ENCODE data around the gene ENHO. TPM values are rescaled to one million over a fixed set of nuclear protein-coding genes. Genes with fewer than 3 reads are reported as not detected.

Gene ENHO
- total and polyA plus RNA-seq, 2 experiments from 2014 or later = 1.5 to 9.4 TPM

DNA sequence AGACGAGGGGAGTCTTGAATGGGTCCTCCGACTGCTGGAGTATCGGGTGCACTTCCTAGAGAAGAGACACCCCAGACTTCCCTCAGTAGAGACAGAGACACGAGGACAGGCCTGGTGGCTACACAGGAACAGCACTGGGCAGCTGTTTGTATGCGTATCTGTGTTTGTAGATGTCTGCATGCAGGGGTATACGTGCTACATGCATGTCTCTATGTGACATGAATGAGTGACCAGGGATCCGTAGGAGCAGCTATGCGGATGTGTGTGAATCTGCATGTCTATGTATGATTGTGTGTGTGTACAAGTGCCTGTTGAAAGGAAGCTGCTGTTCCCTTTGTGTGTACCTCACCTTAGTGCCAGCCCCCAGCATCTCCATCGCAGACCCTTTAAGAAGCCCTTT lies 35.6 kb upstream of the ENHO start:
- Histone ChIP-seq H3K4me1 (ENCODE audit: insufficient read depth) (peaks cover 40% of the 10 kb centered on the region), H3K9me2 (replicated peaks; ENCODE audit: insufficient read depth) (no peaks in the 10 kb centered on the region), H3K27ac (no peak overlapping the region), H3K4me3 (no peak overlapping the region), H4K20me1 (ENCODE audit: insufficient read depth, poor library complexity, severe bottlenecking) (no peaks in the 10 kb centered on the region), H3K27me3 (no peaks in the 10 kb centered on the region), H2AFZ (no peak overlapping the region), H3K9me3 (ENCODE audit: low read depth) (no peaks in the 10 kb centered on the region), H3K4me2 (no peak overlapping the region), H3K79me2 (no peaks in the 10 kb centered on the region), H3K36me3 (replicated peaks; ENCODE audit: insufficient read depth, low read depth) (no peaks in the 10 kb centered on the region)
- TF ChIP-seq, protein P1, sequence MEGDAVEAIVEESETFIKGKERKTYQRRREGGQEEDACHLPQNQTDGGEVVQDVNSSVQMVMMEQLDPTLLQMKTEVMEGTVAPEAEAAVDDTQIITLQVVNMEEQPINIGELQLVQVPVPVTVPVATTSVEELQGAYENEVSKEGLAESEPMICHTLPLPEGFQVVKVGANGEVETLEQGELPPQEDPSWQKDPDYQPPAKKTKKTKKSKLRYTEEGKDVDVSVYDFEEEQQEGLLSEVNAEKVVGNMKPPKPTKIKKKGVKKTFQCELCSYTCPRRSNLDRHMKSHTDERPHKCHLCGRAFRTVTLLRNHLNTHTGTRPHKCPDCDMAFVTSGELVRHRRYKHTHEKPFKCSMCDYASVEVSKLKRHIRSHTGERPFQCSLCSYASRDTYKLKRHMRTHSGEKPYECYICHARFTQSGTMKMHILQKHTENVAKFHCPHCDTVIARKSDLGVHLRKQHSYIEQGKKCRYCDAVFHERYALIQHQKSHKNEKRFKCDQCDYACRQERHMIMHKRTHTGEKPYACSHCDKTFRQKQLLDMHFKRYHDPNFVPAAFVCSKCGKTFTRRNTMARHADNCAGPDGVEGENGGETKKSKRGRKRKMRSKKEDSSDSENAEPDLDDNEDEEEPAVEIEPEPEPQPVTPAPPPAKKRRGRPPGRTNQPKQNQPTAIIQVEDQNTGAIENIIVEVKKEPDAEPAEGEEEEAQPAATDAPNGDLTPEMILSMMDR (IDR thresholded peaks at IDR 0.05; ENCODE audit: poor library complexity) = no peak
- TF ChIP-seq EZH2 (IDR thresholded peaks at IDR 0.05; ENCODE audit: borderline replicate concordance) (no peak), EZH2phosphoT487 (IDR thresholded peaks at IDR 0.05; ENCODE audit: low read depth, severe bottlenecking, unreplicated experiment) (no peak)
- no peak for DNase-seq (ENCODE audit: low spot score)
- WGBS (ENCODE audit: low lambda C conversion rate, missing lambda C conversion rate) = 91% methylated on average over 9 of the region's 9 CpGs

DNA sequence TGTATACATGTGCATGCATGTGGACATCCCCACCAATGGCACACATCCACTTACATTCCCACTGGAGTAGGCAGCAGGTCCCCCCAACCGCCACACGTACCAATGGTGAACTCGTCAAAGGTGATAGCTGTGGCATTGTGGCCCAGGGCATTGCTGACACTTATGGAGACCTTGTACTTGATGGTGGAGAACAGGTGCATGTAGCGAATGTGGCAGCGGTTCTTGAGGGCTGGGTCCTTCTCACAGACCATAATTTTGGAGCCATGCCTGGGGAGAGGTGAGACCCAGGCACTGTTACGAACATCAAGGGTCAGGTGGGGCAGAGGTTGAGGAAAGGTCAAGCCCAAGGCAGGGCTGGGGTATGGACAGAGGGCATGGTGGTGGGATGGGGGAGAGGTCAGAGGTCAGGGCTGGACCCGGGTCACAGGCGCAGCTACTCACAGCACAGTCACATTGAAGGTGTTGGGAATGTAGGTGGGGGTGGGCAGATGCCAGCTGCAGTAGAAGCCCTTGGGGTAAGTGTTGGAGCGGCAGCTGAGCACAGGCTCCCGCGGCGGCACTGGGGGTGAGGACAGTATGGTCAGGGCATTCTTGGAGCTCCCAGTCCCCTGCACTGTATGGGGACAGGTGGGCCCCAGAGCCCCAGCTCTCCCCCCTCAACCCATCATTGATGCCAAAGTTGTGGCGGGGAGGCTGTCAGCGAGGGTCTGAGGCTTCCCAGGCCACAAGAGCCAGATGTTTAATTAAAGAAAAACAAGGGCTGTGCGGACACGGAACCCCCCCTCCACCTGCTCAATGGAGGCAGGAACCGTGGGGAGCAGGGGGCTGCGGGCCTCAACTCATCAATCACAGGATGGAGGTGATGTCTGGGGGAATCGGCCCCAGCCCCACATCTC lies 34.9 kb upstream of the ENHO start:
- H3K27me3 ChIP-seq = no peaks in the 10 kb centered on the region
- no peak for DNase-seq (ENCODE audit: low spot score)

DNA sequence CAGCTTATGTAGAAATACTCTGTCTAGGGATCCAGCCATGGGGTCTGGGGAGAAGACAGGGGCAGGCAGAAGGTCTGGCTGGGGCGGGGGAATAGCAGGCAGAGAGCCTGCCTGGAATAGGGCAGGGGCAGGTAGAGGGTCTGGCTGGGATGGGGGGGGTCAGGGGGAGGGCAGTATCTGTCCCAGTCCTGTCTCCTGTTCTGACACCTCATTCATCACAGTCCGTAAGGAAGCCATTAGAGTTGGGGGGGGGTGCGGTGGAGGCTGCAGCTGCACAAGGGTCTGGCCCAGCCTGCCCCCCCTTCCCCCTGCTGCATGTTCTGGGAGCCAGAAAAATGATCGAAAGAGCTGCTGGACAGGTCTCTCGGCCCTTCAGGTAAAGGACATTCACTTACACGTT lies 34.2 kb upstream of the ENHO start:
- peaks cover 41% of the 10 kb centered on the region for H3K4me1 ChIP-seq (ENCODE audit: insufficient read depth)
- no peaks in the 10 kb centered on the region for H4K20me1 ChIP-seq (ENCODE audit: insufficient read depth, poor library complexity, severe bottlenecking)
- no peak for TF ChIP-seq EZH2phosphoT487 (IDR thresholded peaks at IDR 0.05; ENCODE audit: low read depth, severe bottlenecking, unreplicated experiment)
- no peak for TF ChIP-seq EZH2 (IDR thresholded peaks at IDR 0.05; ENCODE audit: borderline replicate concordance)
- TF ChIP-seq, protein P1 (IDR thresholded peaks at IDR 0.05; ENCODE audit: poor library complexity) = no peak
- H3K27me3 ChIP-seq = no peaks in the 10 kb centered on the region
- H3K9me2 ChIP-seq (replicated peaks; ENCODE audit: insufficient read depth) = no peaks in the 10 kb centered on the region
- no peak overlapping the region for H3K4me3 ChIP-seq
- no peaks in the 10 kb centered on the region for H3K36me3 ChIP-seq (replicated peaks; ENCODE audit: insufficient read depth, low read depth)
- no peak overlapping the region for H3K4me2 ChIP-seq
- H3K79me2 ChIP-seq = no peaks in the 10 kb centered on the region
- no peak overlapping the region for H3K27ac ChIP-seq
- H3K9me3 ChIP-seq (ENCODE audit: low read depth) = no peaks in the 10 kb centered on the region
- no peak overlapping the region for H2AFZ ChIP-seq
- 57% methylated on average over 6 of the region's 6 CpGs for WGBS (ENCODE audit: low lambda C conversion rate, missing lambda C conversion rate)
- DNase-seq (ENCODE audit: low spot score) = no peak

More for the DNA sequence above, 34.9 kb upstream of the ENHO start:
- Histone ChIP-seq H4K20me1 (ENCODE audit: insufficient read depth, poor library complexity, severe bottlenecking) (no peaks in the 10 kb centered on the region), H3K9me2 (replicated peaks; ENCODE audit: insufficient read depth) (no peaks in the 10 kb centered on the region), H3K27ac (no peak overlapping the region), H3K36me3 (replicated peaks; ENCODE audit: insufficient read depth, low read depth) (no peaks in the 10 kb centered on the region), H3K9me3 (ENCODE audit: low read depth) (no peaks in the 10 kb centered on the region), H2AFZ (no peak overlapping the region), H3K4me1 (ENCODE audit: insufficient read depth) (peaks cover 41% of the 10 kb centered on the region), H3K4me3 (no peak overlapping the region), H3K79me2 (no peaks in the 10 kb centered on the region), H3K4me2 (no peak overlapping the region)
- TF ChIP-seq EZH2 (IDR thresholded peaks at IDR 0.05; ENCODE audit: borderline replicate concordance) (no peak), EZH2phosphoT487 (IDR thresholded peaks at IDR 0.05; ENCODE audit: low read depth, severe bottlenecking, unreplicated experiment) (no peak)
- TF ChIP-seq, protein P1 (IDR thresholded peaks at IDR 0.05; ENCODE audit: poor library complexity) = no peak
- 72% methylated on average over 19 of the region's 19 CpGs for WGBS (ENCODE audit: low lambda C conversion rate, missing lambda C conversion rate)
